ENCODE data around the gene DNAH1.

DNA sequence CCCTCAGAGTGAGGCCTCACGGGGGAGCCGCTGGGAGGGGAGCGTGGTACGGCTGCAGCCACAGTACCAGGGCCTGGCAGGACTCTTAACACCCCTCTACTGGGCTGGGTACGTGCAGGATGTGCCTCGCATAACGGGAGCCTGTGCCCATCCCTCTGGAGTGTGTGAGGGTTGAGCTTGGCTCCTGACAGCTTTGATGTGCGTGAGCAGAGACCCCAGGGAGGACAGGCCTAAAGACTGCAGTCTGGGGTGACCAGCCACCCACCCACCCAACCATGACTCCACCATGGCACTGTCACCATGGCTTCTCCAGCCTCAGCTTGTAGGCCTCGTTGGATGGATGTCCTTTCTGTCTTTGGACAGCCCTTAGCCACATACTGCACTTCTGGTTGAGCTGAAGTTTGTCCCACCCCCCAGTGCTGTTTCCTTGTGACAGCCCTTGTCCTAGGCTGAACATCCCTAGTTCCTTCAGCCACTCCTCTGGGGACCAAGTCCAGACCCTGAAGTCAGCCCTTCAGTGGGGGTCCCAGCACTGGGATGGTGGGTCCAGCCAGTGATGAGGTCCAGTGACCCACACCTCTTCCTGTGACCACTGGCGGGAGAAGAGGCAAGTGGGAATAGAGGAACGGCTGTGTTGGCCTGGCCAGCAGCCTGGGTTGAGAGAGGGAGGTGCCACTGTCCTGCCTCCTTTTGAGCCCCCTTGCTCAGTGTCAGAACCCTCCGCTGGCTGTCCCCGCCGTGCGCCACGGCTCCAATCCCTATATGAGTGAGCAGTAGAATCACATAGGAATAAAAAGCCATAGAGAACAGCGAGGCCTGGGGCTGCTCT, 22.4 kb upstream of the DNAH1 start:
- TF ChIP-seq POLR2A (IDR thresholded peaks at IDR 0.05) = no peak
- TF ChIP-seq, protein P1, sequence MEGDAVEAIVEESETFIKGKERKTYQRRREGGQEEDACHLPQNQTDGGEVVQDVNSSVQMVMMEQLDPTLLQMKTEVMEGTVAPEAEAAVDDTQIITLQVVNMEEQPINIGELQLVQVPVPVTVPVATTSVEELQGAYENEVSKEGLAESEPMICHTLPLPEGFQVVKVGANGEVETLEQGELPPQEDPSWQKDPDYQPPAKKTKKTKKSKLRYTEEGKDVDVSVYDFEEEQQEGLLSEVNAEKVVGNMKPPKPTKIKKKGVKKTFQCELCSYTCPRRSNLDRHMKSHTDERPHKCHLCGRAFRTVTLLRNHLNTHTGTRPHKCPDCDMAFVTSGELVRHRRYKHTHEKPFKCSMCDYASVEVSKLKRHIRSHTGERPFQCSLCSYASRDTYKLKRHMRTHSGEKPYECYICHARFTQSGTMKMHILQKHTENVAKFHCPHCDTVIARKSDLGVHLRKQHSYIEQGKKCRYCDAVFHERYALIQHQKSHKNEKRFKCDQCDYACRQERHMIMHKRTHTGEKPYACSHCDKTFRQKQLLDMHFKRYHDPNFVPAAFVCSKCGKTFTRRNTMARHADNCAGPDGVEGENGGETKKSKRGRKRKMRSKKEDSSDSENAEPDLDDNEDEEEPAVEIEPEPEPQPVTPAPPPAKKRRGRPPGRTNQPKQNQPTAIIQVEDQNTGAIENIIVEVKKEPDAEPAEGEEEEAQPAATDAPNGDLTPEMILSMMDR (IDR thresholded peaks at IDR 0.05) = no peak
